Measurements from ENCODE around the gene UBE4A.

The UBE4A gene

GRCh38 chr11:118341815-118342489 lies 17.4 kb upstream of the UBE4A start:
- DNase-seq = no peak

GRCh38 chr11:118342503-118343161 lies 16.8 kb upstream of the UBE4A start, which contains the start of gene CD3D:
Gene CD3D (minus strand): TSS chr11:118342705. CDS start chr11:118342607, 98 bp downstream.
- DNase-seq = no peak

- no peak for DNase-seq
Measured at GRCh38 chr11:118343248-118343647, 16.2 kb upstream of the UBE4A start.

- DNase-seq = no peak
Measured at GRCh38 chr11:118343981-118344515, 15.4 kb upstream of the UBE4A start, which contains the start of gene CD3G. Gene CD3G (plus strand): TSS chr11:118344344. CDS start chr11:118344424, 80 bp downstream.

GRCh38 chr11:118349475-118349874 lies 9.9 kb upstream of the UBE4A start:
- DNase-seq = no peak

GRCh38 chr11:118353084-118353710 lies 6.2 kb upstream of the UBE4A start:
- no peak for DNase-seq

- DNase-seq = no peak
Measured at GRCh38 chr11:118358071-118358470, 1.3 kb upstream of the UBE4A start.

GRCh38 chr11:118364956-118365615 lies 5.7 kb downstream of the UBE4A start:
- DNase-seq = peak; percentile 17 to 87

GRCh38 chr11:118366287-118366686 lies 6.9 kb downstream of the UBE4A start:
- DNase-seq = peak; percentile 65 to 75

GRCh38 chr11:118370774-118371173 lies 11.4 kb downstream of the UBE4A start:
- DNase-seq = no peak

- DNase-seq = no peak
Measured at GRCh38 chr11:118373263-118373662, 13.9 kb downstream of the UBE4A start.

- DNase-seq = no peak
Measured at GRCh38 chr11:118373871-118374270, 14.5 kb downstream of the UBE4A start.

- no peak for DNase-seq
Measured at GRCh38 chr11:118374729-118375128, 15.3 kb downstream of the UBE4A start.

GRCh38 chr11:118375978-118376377 lies 16.6 kb downstream of the UBE4A start:
- no peak for DNase-seq

GRCh38 chr11:118379497-118379896 lies 20.1 kb downstream of the UBE4A start:
- DNase-seq = peak; percentile 43 to 58

- no peak for DNase-seq
Measured at GRCh38 chr11:118380571-118380970, 21.2 kb downstream of the UBE4A start.

GRCh38 chr11:118382954-118383353 lies 23.6 kb downstream of the UBE4A start:
- DNase-seq = no peak

- DNase-seq = no peak
Measured at GRCh38 chr11:118383657-118384056, 24.3 kb downstream of the UBE4A start.

GRCh38 chr11:118396097-118396501 lies 36.7 kb downstream of the UBE4A start:
- no peak for DNase-seq

- DNase-seq = no peak
Measured at GRCh38 chr11:118397448-118397847, 38.0 kb downstream of the UBE4A start.

- no peak for DNase-seq
Measured at GRCh38 chr11:118398791-118399559, 39.6 kb downstream of the UBE4A start.
